HFFc6 (cell line): ENCODE data around the gene TMEM254. TPM values are rescaled to one million over a fixed set of nuclear protein-coding genes. Genes with fewer than 3 reads are reported as not detected.
"Not testable (repeated sequence)": the region's sequence is repeated elsewhere in the genome, so short reads cannot be mapped to it uniquely, and the experiment has no call there.

Experiments
- DNase-seq: peaks from one replicate; pipeline ENCODE4 v3.0.0-alpha.2; 2018
- H3K27ac Mint-ChIP-seq: 2 replicates; pipeline ENCODE4 v1.8.0; 2020; ENCODE audit warnings: mild to moderate bottlenecking, mixed read lengths
- H3K27me3 Mint-ChIP-seq: 2 replicates; pipeline ENCODE4 v1.8.0; 2021; ENCODE audit warnings: mild to moderate bottlenecking, moderate library complexity, mixed read lengths; ENCODE audit not compliant: insufficient read depth
- H3K36me3 Mint-ChIP-seq: 2 replicates; pipeline ENCODE4 v1.8.0; 2021; ENCODE audit warnings: low read depth, mixed read lengths
- H3K4me1 Mint-ChIP-seq: 2 replicates; pipeline ENCODE4 v1.8.0; 2020; ENCODE audit warnings: low read depth, mixed read lengths
- H3K4me3 Mint-ChIP-seq: 2 replicates; pipeline ENCODE4 v1.8.0; 2020; ENCODE audit warnings: mild to moderate bottlenecking, moderate library complexity, mixed read lengths
- H3K9me3 Mint-ChIP-seq: 2 replicates; pipeline ENCODE4 v1.8.0; 2020; ENCODE audit warnings: mild to moderate bottlenecking, mixed read lengths
- total RNA-seq, 6 experiments: library from RNA; stranded (reverse); fragmentation: NEBNext Ultra II Directional; extraction: Animal tissue kit (Norgen Biotek cat#: 25700); gene quantifications; 2 replicates in 1 of 6; 3 replicates in 5 of 6; pipeline ENCODE4 v1.2.3, GENCODE V29; 2021
- TF ChIP-seq, protein P1 (sequence below): fragments of 200-600 bp; sonication (generic); IDR thresholded peaks from 2 replicates; pipeline ENCODE4 v1.5.0; 2021; ENCODE audit warnings: antibody characterized with exemption, mild to moderate bottlenecking

Gene TMEM254
- total RNA-seq, 6 experiments from 2014 or later: 11.7 to 14.8 (median 13.7) TPM

DNA sequence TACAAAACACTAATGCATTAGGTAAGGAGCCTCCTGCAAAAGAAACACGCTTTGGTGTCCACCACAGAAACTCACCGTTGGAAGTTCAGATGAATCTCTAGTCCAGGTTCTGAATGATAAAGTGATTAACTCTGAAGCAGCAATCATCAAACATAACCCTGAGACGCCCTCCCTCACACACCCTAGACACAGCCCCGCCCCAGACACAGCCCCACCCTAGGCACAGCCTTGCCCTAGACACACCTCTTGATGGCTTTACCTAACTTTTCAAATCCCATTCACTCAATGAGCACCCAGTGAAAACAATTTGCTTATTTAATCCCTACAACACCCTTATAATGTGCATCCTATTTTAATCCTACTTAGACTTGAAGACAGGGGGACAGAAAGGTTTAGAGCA, 21.3 kb upstream of the TMEM254 start:
- H3K4me3 Mint-ChIP-seq: no peak overlapping the region

DNA sequence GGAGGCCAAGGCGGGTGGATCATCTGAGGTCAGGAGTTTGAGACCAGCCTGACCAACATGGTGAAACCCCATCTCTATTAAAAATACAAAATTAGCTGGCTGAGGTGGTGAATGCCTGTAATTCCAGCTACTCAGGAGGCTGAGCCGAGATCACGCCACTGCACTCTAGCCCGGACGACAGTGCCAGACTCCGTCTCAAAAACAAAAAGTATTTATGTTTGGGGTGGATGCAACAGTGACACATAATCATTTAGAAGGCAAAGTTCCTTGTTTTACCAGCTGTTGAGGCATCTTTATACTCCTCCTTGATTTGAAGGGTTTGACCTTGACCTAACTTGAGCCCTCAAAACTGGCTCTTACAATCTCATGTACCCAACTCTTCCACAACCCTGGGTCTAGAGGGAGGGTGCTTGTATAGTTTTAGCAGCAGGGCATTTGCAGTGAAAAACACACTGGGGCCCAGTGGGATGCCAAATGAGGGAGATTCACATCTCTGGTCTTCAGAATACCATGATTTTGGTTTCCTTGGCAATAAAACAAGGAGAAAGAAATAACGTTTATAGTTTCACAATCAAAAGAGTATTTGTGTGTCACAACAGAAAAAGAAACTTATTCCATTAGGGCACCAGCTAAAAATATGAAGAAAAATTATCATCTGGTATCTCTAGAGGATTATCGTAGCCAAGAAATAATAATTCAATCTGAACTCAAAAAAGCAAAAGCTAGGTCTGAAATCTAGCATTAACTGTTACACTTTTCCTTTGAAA, 14.2 kb upstream of the TMEM254 start:
- Mint-ChIP-seq H3K4me3 (no peak overlapping the region), H3K36me3 (0 out of 2 replicates have a peak, but pooled peaks cover 4% of the 10 kb centered on the region), H3K4me1 (no peaks in the 10 kb centered on the region), H3K9me3 (peaks cover 7% of the 10 kb centered on the region), H3K27me3 (peaks cover 7% of the 10 kb centered on the region), H3K27ac (no peak overlapping the region)
- TF ChIP-seq, protein P1, sequence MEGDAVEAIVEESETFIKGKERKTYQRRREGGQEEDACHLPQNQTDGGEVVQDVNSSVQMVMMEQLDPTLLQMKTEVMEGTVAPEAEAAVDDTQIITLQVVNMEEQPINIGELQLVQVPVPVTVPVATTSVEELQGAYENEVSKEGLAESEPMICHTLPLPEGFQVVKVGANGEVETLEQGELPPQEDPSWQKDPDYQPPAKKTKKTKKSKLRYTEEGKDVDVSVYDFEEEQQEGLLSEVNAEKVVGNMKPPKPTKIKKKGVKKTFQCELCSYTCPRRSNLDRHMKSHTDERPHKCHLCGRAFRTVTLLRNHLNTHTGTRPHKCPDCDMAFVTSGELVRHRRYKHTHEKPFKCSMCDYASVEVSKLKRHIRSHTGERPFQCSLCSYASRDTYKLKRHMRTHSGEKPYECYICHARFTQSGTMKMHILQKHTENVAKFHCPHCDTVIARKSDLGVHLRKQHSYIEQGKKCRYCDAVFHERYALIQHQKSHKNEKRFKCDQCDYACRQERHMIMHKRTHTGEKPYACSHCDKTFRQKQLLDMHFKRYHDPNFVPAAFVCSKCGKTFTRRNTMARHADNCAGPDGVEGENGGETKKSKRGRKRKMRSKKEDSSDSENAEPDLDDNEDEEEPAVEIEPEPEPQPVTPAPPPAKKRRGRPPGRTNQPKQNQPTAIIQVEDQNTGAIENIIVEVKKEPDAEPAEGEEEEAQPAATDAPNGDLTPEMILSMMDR: no peak
- no peak for DNase-seq

More for the DNA sequence above, 21.3 kb upstream of the TMEM254 start:
- TF ChIP-seq, protein P1: no peak
- Mint-ChIP-seq H3K9me3 (no peaks in the 10 kb centered on the region), H3K27ac (no peak overlapping the region), H3K4me1 (no peaks in the 10 kb centered on the region), H3K36me3 (no peaks in the 10 kb centered on the region), H3K27me3 (peaks cover 5% of the 10 kb centered on the region; the same call in 1 of the 2 replicates)
- no peak for DNase-seq

DNA sequence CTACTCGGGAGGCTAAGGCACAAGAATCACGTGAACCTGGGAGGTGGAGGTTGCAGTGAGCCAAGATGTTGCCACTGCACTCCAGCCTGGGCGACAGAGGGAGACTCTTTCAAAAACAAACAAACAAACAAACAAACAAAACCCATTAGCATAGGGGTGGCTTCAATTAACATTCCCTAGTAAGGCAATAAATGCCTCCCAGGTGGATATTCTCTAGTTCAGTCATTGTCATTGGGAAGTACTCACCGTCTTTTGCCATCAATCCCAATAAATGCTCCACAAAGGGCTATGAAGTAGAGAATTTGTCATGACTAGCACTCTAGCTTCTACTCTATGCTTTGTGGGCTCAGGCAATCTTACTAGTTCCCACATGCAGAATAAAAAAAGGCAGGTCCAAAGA, 11.7 kb upstream of the TMEM254 start:
- TF ChIP-seq, protein P1: no peak
- Mint-ChIP-seq H3K9me3 (peaks cover 7% of the 10 kb centered on the region), H3K36me3 (0 out of 2 replicates have a peak, but pooled peaks cover 4% of the 10 kb centered on the region), H3K4me3 (no peak overlapping the region), H3K4me1 (no peaks in the 10 kb centered on the region), H3K27ac (no peak overlapping the region), H3K27me3 (peaks cover 6% of the 10 kb centered on the region)
- DNase-seq: no peak

DNA sequence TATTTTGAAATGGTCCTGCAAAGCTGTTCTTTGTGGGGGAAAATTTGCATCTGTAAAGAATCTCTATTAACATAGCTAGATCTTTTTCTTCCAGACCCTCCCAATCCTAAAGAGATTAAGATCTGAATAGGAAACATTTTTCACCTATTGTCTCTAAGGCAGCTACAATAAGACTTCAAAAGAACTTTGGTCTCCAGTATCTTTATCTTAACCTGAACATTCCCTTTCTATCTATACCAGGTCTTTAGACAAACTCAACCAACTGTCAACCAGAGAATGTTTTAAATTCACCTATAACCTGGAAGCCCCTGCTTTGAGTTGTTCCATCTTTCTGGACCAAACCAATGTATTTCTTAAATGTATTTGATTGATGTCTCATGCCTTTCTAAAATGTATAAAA, 10.6 kb upstream of the TMEM254 start:
- not testable (repeated sequence) for H3K27me3 Mint-ChIP-seq, H3K9me3 Mint-ChIP-seq, H3K4me1 Mint-ChIP-seq, H3K36me3 Mint-ChIP-seq, H3K27ac Mint-ChIP-seq, DNase-seq, H3K4me3 Mint-ChIP-seq

DNA sequence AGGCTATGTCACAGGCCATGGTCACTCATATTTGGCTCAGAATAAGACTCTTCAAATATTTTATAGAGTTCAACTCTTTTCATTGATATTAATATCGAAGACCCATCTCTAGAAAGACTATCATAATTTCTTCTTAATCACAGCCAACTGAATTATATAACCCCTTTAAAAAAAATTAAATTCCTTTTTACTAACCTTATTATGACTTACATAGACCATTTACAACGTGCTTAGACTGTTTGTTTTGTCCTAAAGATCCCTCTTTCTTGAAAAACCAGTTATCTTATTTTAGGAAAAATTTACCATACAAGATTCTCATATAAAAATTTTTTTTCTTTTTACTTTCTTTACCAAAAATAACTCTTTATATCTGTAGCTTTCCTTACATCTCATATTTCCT, 10.2 kb upstream of the TMEM254 start:
- DNase-seq: no peak
- H3K4me3 Mint-ChIP-seq: no peak overlapping the region
- 0 out of 2 replicates have a peak, but pooled peaks cover 4% of the 10 kb centered on the region for H3K36me3 Mint-ChIP-seq
- no peaks in the 10 kb centered on the region for H3K4me1 Mint-ChIP-seq
- no peak overlapping the region for H3K27ac Mint-ChIP-seq
- TF ChIP-seq, protein P1: no peak
- H3K27me3 Mint-ChIP-seq: peaks cover 6% of the 10 kb centered on the region
- H3K9me3 Mint-ChIP-seq: peaks cover 7% of the 10 kb centered on the region

DNA sequence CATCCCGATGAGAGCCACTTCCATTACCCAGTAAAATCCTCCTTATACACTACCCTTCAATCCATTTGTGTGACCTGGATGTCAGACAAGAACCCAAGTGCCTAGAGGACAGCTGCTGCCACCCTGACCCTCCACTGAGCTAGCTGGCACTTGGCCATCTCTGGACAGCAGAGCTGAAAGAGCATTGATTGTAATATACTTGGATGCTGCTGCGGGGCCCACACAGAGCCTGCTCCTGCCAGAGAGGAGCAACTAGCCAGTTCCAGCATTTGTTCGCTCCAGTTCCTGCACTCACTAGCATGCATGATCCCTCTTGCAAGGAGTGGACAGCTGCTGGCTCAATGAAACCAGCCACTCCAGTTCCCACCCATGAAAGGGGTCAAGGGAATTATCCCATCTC, 8.4 kb upstream of the TMEM254 start:
- Mint-ChIP-seq H3K9me3 (peaks cover 7% of the 10 kb centered on the region), H3K27me3 (peaks cover 6% of the 10 kb centered on the region; the same call in 1 of the 2 replicates), H3K27ac (no peak overlapping the region), H3K4me3 (no peak overlapping the region), H3K4me1 (no peaks in the 10 kb centered on the region), H3K36me3 (0 out of 2 replicates have a peak, but pooled peaks cover 4% of the 10 kb centered on the region)
- TF ChIP-seq, protein P1: no peak
- DNase-seq: no peak
